ENCODE results near the gene ACTN1.

DNA sequence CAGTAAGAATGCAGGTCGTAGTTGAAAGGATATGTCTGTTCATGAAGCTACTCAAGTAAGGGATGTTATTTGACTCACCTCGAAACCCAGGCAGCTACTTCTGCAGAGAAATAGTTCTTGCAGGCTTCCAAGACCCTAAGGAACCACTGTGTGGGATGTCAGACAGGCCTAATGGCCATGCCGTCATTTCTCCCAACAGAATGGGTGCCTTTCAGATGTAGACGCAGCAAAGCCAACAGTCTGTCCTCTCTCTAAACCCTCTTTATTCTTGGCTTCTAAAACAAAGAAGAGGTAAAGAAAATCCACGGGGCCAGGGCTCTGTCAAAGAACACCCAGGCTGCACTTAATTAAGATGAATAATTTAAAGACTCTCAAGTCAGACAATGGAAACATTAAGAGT, 19.0 kb upstream of the ACTN1 start:
- TF ChIP-seq GATA3 (IDR thresholded peaks at IDR 0.05; ENCODE audit: low read depth, low read length) (no peak), GATA2 (IDR thresholded peaks at IDR 0.05; ENCODE audit: low read depth, low read length) (no peak)

Measured in SH-SY5Y (cell line).